ENCODE results near the gene CASK. TPM values are rescaled to one million over a fixed set of nuclear protein-coding genes. Genes with fewer than 3 reads are reported as not detected.

CASK gene
- total RNA-seq, 1 donor from 2014 or later: 18.6 TPM

DNA sequence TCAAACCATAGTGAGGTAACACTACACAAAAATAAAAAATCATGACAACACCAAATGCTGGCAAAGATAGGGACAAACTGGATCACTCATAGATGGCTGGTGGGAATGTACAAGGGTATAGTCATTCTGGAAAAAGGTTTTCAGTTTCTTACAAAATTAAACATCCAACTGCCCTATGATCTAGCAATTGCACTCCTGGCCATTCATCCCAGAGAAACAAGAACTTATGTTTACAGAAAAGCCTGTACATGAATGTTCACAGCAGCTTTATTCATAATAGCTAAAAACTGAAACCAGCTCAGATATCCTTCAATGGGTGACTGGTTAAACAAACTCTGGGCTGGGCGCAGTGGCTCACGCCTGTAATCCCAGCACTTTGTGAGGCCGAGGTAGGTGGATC, 432.9 kb downstream of the CASK start:
- Mint-ChIP-seq H3K27ac (no peak overlapping the region), H3K4me3 (ENCODE audit: low read depth) (no peak overlapping the region), H3K4me1 (ENCODE audit: low read depth) (no peaks in the 10 kb centered on the region)

DNA sequence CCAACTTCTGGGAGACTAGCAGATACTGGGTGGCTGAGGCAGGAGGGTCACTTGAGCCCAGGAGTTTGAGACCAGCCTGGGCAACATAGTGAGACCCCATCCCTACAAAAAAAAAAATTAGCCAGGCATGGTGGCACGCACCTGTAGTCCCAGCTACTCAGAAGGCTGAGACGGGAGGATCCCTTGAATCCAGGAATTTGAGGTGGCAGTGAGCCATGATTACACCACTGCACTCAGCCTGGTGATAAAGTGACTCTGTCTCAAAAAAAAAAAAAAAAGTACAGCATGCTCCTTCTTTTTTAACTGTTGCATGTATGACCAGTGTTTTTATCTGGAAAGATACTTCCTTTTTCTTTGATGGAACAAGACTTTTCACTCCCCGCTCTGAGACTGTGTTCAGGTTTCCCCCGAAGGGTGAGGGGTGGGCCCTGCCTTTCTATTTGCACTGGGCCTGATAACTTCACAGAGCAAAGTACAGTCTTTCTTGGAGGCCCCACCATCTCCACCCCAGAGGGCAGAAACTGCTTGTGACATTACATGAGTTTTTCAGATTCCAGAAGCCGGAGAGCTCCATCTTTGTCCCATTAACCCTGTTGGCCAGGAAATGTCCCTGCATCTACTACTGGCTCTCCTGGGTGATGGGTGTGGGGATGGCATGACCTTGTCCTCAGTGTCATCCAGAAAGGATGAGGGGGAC, 441.1 kb downstream of the CASK start:
- Mint-ChIP-seq H3K27me3 (ENCODE audit: low read depth) (no peaks in the 10 kb centered on the region), H3K4me3 (ENCODE audit: low read depth) (no peak overlapping the region), H3K4me1 (ENCODE audit: low read depth) (peaks cover 2% of the 10 kb centered on the region), H3K9me3 (peaks cover under 1% of the 10 kb centered on the region), H3K36me3 (ENCODE audit: low read depth) (no peaks in the 10 kb centered on the region), H3K27ac (no peak overlapping the region)
- intact Hi-C loops (cut with micrococcal nuclease): no loop called here
- DNase-seq (ENCODE audit: low spot score): no peak

More for the DNA sequence above, 432.9 kb downstream of the CASK start:
- Mint-ChIP-seq H3K36me3 (ENCODE audit: low read depth) (no peaks in the 10 kb centered on the region), H3K9me3 (peaks cover 5% of the 10 kb centered on the region), H3K27me3 (ENCODE audit: low read depth) (no peaks in the 10 kb centered on the region)
- DNase-seq (ENCODE audit: low spot score): no peak
- intact Hi-C loops (cut with micrococcal nuclease): no loop called here

DNA sequence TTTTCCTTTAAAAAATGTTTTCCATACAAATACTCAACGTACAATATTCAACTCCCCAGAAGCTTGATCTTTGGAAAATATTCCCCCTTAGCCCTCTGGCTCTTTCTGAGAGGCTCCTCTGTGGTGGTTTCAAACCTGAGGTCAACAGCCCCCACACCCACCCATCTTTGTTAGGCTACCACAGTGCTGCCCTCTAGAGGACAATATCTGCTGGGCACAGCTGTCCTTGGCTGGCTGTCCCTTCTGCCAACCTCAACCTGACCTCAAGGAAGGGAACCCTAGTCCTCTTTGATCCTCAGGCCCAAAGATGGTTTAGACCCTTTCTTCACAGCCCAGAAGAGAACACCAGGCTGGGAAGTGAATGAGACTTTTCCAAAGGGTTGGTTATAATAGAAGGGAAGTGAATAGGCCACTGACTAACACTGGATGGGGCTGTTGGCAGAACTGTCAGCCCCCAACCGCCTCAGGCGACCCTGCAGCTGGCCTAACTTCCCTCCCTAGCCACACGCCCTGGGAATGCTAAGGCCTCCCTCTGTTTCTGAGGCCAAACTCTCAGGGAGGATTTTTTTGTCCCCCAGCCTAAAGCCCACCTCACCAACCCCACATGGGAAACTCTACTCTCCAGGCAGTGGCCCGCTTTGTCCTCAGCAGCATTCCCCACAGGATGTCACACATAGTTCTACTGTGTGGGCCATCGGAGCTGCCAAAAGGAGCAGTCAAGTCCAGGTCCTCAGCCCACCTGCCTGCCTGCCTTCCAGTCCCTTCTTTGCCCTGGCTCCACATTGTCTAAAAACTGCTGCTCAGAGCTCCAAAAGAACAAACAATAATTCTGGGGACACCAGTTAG, 441.9 kb downstream of the CASK start:
- DNase-seq (ENCODE audit: low spot score): no peak
- Mint-ChIP-seq H3K36me3 (ENCODE audit: low read depth) (no peaks in the 10 kb centered on the region), H3K27ac (no peak overlapping the region), H3K27me3 (ENCODE audit: low read depth) (no peaks in the 10 kb centered on the region), H3K4me3 (ENCODE audit: low read depth) (no peak overlapping the region), H3K4me1 (ENCODE audit: low read depth) (peaks cover 2% of the 10 kb centered on the region), H3K9me3 (no peaks in the 10 kb centered on the region)
- intact Hi-C loops (cut with micrococcal nuclease): no loop called here

DNA sequence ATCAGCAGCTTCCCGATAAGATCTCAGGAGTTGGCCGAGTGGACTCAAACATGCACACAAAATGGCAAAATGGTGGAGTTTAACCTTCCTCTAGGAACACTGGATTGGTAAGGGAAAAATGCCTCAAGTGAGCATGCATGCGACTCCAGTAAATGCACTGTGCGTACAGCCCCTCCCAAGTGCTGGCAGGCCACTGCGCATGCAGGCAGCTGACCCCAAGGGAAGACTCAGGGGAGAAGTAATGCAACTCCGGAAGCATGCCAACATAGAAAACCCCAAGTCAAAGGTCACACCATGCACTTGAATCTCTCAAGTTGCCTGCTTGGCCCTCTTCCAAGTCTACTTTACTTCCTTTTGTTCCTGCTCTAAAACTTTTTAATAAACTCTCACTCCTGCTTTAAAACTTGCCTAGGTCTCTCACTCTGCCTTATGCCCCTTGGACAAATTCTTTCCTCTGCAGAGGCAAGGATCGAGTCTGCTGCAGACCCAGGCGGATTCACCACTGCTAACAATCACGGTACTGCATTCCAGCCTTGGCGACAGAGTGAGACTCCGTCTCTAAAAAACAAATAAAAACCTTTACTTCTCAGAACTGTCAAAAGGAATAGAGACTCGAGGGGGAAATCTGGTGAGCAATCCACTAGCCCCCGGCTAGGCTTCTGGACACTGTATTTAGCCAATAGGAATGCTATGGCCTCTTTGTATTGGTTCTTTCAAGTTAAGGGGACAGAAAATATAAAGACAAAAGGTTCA, 442.7 kb downstream of the CASK start:
- intact Hi-C loops (cut with micrococcal nuclease): no loop called here
- H3K9me3 Mint-ChIP-seq: no peaks in the 10 kb centered on the region
- no peak overlapping the region for H3K4me3 Mint-ChIP-seq (ENCODE audit: low read depth)

DNA sequence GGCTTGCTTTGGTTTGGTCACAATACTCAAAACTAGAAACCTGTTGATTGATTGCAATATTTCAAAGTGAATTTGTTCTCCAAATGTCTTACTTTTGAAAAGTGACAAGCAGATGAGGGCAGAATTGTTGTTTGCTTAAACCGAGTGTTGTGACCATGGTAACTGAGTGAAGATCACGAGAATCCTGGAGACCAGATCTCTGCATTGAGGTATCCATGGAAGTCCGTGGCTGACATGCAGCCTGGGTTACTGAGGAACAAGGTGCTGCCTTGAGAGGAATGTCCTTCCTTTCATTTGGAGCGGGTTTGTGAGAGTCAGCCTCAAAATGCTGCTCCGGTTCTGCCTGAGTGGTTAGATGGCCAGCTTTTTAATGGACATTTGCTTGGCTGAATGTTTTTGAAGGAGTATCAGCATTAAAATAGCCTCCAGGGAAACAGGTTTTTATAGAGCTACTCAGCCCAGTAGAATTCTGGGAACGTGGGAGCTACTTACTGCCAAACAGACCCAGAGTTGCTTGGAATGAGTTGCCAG, 444.9 kb downstream of the CASK start:
- H3K9me3 Mint-ChIP-seq: no peaks in the 10 kb centered on the region

More for the DNA sequence above, 442.7 kb downstream of the CASK start:
- H3K4me1 Mint-ChIP-seq (ENCODE audit: low read depth): peaks cover 2% of the 10 kb centered on the region
- no peaks in the 10 kb centered on the region for H3K36me3 Mint-ChIP-seq (ENCODE audit: low read depth)
- H3K27me3 Mint-ChIP-seq (ENCODE audit: low read depth): no peaks in the 10 kb centered on the region
- H3K27ac Mint-ChIP-seq: no peak overlapping the region
- no peak for DNase-seq (ENCODE audit: low spot score)

DNA sequence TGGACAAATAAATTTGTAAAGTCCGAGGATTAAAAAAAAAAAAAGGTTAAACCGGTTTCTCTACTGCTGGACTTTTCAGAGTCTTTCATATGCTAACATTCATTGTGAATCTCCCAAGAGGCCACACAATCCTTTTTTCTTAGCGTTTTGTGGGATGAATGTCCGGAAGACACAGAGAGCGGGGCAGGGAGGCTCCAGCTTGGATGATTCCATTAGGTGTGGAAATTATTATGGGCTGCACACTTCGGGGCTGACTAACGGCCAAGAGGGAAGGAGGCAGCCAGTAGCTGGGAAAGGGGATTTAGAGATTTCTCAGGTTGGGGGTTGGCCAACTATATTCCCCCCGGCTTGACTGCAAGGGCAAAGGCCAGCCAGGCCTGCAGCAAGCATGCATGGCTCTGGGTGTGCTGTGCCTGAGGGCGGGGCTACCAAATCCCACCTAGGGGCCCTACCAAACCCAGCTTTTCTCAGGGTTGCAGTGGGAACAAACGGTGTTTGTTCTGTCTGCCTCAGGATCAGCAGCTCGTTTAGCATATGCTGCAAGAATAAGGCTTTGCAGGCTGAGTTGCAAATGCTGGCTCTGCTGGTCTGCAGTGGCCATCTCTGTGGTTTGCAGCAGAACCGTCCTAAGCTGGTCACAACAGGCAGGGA, 447.6 kb downstream of the CASK start:
- Mint-ChIP-seq H3K27me3 (ENCODE audit: low read depth) (no peaks in the 10 kb centered on the region), H3K9me3 (no peaks in the 10 kb centered on the region), H3K4me1 (ENCODE audit: low read depth) (no peaks in the 10 kb centered on the region), H3K27ac (no peak overlapping the region), H3K36me3 (ENCODE audit: low read depth) (no peaks in the 10 kb centered on the region), H3K4me3 (ENCODE audit: low read depth) (no peak overlapping the region)
- intact Hi-C loops (cut with micrococcal nuclease): no loop called here
- DNase-seq (ENCODE audit: low spot score): no peak

More for the DNA sequence above, 444.9 kb downstream of the CASK start:
- no peak for DNase-seq (ENCODE audit: low spot score)
- intact Hi-C loops (cut with micrococcal nuclease): no loop called here
- Mint-ChIP-seq H3K4me1 (ENCODE audit: low read depth) (peaks cover 2% of the 10 kb centered on the region), H3K36me3 (ENCODE audit: low read depth) (no peaks in the 10 kb centered on the region), H3K27ac (no peak overlapping the region), H3K4me3 (ENCODE audit: low read depth) (no peak overlapping the region), H3K27me3 (ENCODE audit: low read depth) (no peaks in the 10 kb centered on the region)

DNA sequence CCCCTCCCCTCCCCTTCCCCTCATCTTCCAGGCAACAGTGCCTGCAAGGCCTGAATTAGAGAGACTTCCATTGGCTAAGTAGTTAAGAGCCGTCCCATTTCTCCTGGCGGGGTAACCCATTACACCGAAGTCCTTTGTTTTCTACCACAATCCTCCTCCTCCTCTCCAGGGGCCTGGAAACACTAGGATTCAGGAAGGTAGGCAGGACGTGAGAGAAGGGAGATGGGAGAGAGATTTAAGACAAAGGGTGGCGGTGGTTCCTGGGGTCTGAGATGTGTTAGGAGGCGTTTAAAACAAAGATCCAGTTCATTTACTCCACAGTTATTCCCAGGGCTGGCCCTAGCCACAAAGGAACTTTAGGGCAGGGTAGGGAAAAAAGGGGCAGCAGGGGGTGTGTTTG, 448.2 kb downstream of the CASK start:
- H3K27ac Mint-ChIP-seq: no peak overlapping the region
- H3K4me1 Mint-ChIP-seq (ENCODE audit: low read depth): no peaks in the 10 kb centered on the region
- no peaks in the 10 kb centered on the region for H3K9me3 Mint-ChIP-seq
- no peaks in the 10 kb centered on the region for H3K36me3 Mint-ChIP-seq (ENCODE audit: low read depth)
- H3K27me3 Mint-ChIP-seq (ENCODE audit: low read depth): no peaks in the 10 kb centered on the region
- H3K4me3 Mint-ChIP-seq (ENCODE audit: low read depth): no peak overlapping the region
- intact Hi-C loops (cut with micrococcal nuclease): no loop called here
- DNase-seq (ENCODE audit: low spot score): no peak

DNA sequence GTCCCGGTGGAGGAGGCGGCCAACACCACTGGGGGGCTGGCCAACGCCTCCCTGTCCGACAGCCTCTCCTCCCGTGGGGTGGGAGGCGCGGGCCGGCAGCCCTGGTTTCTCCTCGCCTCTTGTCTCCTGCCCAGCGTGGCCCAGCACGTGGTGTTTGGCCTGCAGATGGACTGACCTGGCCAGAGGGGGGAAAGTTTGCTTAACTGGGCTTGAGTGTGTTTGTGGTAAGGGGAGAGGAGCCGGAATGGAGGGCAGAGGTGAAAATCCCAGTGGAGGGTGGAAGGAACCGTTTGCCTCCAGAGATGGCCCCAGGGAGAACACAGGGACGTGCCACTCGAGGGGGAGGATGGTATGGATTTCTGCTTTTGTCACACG, 448.6 kb downstream of the CASK start:
- H3K27me3 Mint-ChIP-seq (ENCODE audit: low read depth): no peaks in the 10 kb centered on the region
- DNase-seq (ENCODE audit: low spot score): no peak
- intact Hi-C loops (cut with micrococcal nuclease): no loop called here
- no peak overlapping the region for H3K27ac Mint-ChIP-seq
- no peak overlapping the region for H3K4me3 Mint-ChIP-seq (ENCODE audit: low read depth)
- no peaks in the 10 kb centered on the region for H3K9me3 Mint-ChIP-seq
- H3K4me1 Mint-ChIP-seq (ENCODE audit: low read depth): peaks cover 3% of the 10 kb centered on the region
- no peaks in the 10 kb centered on the region for H3K36me3 Mint-ChIP-seq (ENCODE audit: low read depth)

DNA sequence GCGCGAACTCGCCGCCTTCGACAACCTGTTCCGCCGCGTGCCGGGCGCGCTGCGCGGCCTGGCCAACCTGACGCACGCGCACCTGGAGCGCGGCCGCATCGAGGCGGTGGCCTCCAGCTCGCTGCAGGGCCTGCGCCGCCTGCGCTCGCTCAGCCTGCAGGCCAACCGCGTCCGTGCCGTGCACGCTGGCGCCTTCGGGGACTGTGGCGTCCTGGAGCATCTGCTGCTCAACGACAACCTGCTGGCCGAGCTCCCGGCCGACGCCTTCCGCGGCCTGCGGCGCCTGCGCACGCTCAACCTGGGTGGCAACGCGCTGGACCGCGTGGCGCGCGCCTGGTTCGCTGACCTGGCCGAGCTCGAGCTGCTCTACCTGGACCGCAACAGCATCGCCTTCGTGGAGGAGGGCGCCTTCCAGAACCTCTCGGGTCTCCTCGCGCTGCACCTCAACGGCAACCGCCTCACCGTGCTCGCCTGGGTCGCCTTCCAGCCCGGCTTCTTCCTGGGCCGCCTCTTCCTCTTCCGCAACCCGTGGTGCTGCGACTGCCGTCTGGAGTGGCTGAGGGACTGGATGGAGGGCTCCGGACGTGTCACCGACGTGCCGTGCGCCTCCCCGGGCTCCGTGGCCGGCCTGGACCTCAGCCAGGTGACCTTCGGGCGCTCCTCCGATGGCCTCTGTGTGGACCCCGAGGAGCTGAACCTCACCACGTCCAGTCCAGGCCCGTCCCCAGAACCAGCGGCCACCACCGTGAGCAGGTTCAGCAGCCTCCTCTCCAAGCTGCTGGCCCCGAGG, 449.2 kb downstream of the CASK start:
- Mint-ChIP-seq H3K9me3 (no peaks in the 10 kb centered on the region), H3K4me1 (ENCODE audit: low read depth) (peaks cover 5% of the 10 kb centered on the region), H3K4me3 (ENCODE audit: low read depth) (no peak overlapping the region), H3K27ac (no peak overlapping the region), H3K36me3 (ENCODE audit: low read depth) (no peaks in the 10 kb centered on the region), H3K27me3 (ENCODE audit: low read depth) (no peaks in the 10 kb centered on the region)
- intact Hi-C loops (cut with micrococcal nuclease): no loop called here
- no peak for DNase-seq (ENCODE audit: low spot score)

DNA sequence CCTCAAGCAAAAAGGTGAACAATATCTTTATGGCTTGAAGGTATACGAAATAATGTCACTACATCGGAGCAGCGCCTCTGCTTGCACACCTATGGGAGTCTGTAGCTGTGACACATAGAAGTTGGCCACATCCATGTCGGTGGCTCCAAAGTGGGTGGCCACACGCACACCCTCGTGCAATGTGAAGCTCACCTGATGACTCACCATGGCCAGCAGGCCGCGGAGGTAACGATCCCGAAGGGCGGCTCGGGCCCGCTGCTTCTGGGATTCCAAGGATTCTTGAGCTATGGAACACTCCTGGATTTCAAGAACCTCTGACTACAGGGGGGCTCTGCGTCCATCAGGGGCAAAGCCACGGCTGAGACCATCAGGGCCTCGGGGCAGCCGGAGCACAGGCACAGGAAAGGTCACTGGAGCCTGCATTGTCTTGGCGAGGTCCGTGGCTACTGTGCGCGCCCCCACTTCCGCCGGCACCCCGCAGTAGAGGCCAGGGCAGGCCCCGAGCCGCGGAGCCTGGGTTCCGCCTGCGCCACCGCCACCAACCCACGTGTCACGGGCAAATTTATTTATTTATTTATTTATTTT, 451.0 kb downstream of the CASK start:
- Mint-ChIP-seq H3K36me3 (ENCODE audit: low read depth) (no peaks in the 10 kb centered on the region), H3K27ac (no peak overlapping the region), H3K4me3 (ENCODE audit: low read depth) (no peak overlapping the region), H3K9me3 (no peaks in the 10 kb centered on the region), H3K4me1 (ENCODE audit: low read depth) (peaks cover 5% of the 10 kb centered on the region), H3K27me3 (ENCODE audit: low read depth) (no peaks in the 10 kb centered on the region)
- DNase-seq (ENCODE audit: low spot score): no peak
- intact Hi-C loops (cut with micrococcal nuclease): no loop called here

DNA sequence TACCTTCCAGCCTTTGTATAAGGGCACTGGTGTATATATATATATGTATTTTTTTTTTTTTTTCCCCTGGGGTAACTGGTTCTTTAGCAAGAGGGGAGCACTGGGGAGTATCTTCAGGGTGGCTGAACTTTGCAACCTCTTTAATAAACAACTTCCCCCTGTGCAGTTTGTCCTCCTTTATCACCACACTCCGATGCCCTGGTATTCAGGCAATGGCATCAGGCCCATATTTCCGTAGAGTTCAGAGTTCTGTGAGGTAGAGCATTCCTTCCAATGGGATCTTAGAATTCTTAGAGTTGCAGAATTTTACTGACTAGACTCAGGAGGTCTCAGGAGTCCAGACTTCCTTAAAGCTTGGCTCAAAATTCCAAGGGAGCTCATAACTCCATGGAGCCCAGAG, 451.6 kb downstream of the CASK start:
- no peak overlapping the region for H3K27ac Mint-ChIP-seq
- intact Hi-C loops (cut with micrococcal nuclease): no loop called here
- peaks cover 5% of the 10 kb centered on the region for H3K4me1 Mint-ChIP-seq (ENCODE audit: low read depth)
- H3K27me3 Mint-ChIP-seq (ENCODE audit: low read depth): no peaks in the 10 kb centered on the region
- no peak for DNase-seq (ENCODE audit: low spot score)
- no peak overlapping the region for H3K4me3 Mint-ChIP-seq (ENCODE audit: low read depth)
- no peaks in the 10 kb centered on the region for H3K36me3 Mint-ChIP-seq (ENCODE audit: low read depth)
- no peaks in the 10 kb centered on the region for H3K9me3 Mint-ChIP-seq
